ENCODE data around the gene OXSM.

The OXSM gene

GRCh38 chr3:25820816-25821486 is 31.1 kb downstream of the OXSM start:
- Histone ChIP-seq H3K27me3 (ENCODE audit: insufficient read depth, poor library complexity, severe bottlenecking) (no peaks in the 10 kb centered on the region), H3K27ac (replicated peaks) (no peak overlapping the region), H3K4me3 (replicated peaks; ENCODE audit: insufficient read depth, low read length) (no peak overlapping the region)
- no peak for DNase-seq (ENCODE audit: low read depth in 1 of 2, low spot score in 1 of 2)
- TF ChIP-seq POLR2AphosphoS5 (IDR thresholded peaks at IDR 0.05; ENCODE audit: low read depth) (no peak), SPI1 (IDR thresholded peaks at IDR 0.05; ENCODE audit: borderline replicate concordance, low read depth) (no peak), GABPA (IDR thresholded peaks at IDR 0.05; ENCODE audit: low read depth) (no peak)
- TF ChIP-seq, protein P1, sequence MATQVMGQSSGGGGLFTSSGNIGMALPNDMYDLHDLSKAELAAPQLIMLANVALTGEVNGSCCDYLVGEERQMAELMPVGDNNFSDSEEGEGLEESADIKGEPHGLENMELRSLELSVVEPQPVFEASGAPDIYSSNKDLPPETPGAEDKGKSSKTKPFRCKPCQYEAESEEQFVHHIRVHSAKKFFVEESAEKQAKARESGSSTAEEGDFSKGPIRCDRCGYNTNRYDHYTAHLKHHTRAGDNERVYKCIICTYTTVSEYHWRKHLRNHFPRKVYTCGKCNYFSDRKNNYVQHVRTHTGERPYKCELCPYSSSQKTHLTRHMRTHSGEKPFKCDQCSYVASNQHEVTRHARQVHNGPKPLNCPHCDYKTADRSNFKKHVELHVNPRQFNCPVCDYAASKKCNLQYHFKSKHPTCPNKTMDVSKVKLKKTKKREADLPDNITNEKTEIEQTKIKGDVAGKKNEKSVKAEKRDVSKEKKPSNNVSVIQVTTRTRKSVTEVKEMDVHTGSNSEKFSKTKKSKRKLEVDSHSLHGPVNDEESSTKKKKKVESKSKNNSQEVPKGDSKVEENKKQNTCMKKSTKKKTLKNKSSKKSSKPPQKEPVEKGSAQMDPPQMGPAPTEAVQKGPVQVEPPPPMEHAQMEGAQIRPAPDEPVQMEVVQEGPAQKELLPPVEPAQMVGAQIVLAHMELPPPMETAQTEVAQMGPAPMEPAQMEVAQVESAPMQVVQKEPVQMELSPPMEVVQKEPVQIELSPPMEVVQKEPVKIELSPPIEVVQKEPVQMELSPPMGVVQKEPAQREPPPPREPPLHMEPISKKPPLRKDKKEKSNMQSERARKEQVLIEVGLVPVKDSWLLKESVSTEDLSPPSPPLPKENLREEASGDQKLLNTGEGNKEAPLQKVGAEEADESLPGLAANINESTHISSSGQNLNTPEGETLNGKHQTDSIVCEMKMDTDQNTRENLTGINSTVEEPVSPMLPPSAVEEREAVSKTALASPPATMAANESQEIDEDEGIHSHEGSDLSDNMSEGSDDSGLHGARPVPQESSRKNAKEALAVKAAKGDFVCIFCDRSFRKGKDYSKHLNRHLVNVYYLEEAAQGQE (IDR thresholded peaks at IDR 0.05; ENCODE audit: insufficient replicate concordance, low read depth): no peak
- TF ChIP-seq, protein P2, sequence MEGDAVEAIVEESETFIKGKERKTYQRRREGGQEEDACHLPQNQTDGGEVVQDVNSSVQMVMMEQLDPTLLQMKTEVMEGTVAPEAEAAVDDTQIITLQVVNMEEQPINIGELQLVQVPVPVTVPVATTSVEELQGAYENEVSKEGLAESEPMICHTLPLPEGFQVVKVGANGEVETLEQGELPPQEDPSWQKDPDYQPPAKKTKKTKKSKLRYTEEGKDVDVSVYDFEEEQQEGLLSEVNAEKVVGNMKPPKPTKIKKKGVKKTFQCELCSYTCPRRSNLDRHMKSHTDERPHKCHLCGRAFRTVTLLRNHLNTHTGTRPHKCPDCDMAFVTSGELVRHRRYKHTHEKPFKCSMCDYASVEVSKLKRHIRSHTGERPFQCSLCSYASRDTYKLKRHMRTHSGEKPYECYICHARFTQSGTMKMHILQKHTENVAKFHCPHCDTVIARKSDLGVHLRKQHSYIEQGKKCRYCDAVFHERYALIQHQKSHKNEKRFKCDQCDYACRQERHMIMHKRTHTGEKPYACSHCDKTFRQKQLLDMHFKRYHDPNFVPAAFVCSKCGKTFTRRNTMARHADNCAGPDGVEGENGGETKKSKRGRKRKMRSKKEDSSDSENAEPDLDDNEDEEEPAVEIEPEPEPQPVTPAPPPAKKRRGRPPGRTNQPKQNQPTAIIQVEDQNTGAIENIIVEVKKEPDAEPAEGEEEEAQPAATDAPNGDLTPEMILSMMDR (IDR thresholded peaks at IDR 0.05; ENCODE audit: insufficient read depth, low read length): no peak

GRCh38 chr3:25821746-25822573 is 32.1 kb downstream of the OXSM start:
- TF ChIP-seq, protein P2 (IDR thresholded peaks at IDR 0.05; ENCODE audit: insufficient read depth, low read length): no peak
- TF ChIP-seq POLR2AphosphoS5 (IDR thresholded peaks at IDR 0.05; ENCODE audit: low read depth): no peak
- no peak for TF ChIP-seq SPI1 (IDR thresholded peaks at IDR 0.05; ENCODE audit: borderline replicate concordance, low read depth)
- TF ChIP-seq, protein P1 (IDR thresholded peaks at IDR 0.05; ENCODE audit: insufficient replicate concordance, low read depth): no peak
- TF ChIP-seq GABPA (IDR thresholded peaks at IDR 0.05; ENCODE audit: low read depth): no peak
- DNase-seq (ENCODE audit: low read depth in 1 of 2, low spot score in 1 of 2): no peak
- Histone ChIP-seq H3K27ac (replicated peaks) (no peak overlapping the region), H3K4me3 (replicated peaks; ENCODE audit: insufficient read depth, low read length) (no peak overlapping the region), H3K27me3 (ENCODE audit: insufficient read depth, poor library complexity, severe bottlenecking) (no peaks in the 10 kb centered on the region)

GRCh38 chr3:25823314-25823713 is 33.4 kb downstream of the OXSM start:
- no peak for DNase-seq (ENCODE audit: low read depth in 1 of 2, low spot score in 1 of 2)
- H3K27ac ChIP-seq (replicated peaks): no peak overlapping the region
- H3K4me3 ChIP-seq (replicated peaks; ENCODE audit: insufficient read depth, low read length): no peak overlapping the region
- TF ChIP-seq, protein P2 (IDR thresholded peaks at IDR 0.05; ENCODE audit: insufficient read depth, low read length): no peak
- TF ChIP-seq GABPA (IDR thresholded peaks at IDR 0.05; ENCODE audit: low read depth) (no peak), POLR2AphosphoS5 (IDR thresholded peaks at IDR 0.05; ENCODE audit: low read depth) (no peak), SPI1 (IDR thresholded peaks at IDR 0.05; ENCODE audit: borderline replicate concordance, low read depth) (no peak)
- TF ChIP-seq, protein P1 (IDR thresholded peaks at IDR 0.05; ENCODE audit: insufficient replicate concordance, low read depth): no peak
- H3K27me3 ChIP-seq (ENCODE audit: insufficient read depth, poor library complexity, severe bottlenecking): no peaks in the 10 kb centered on the region
